Jurkat, Clone E6-1 (cell line): ENCODE results near the gene GRID2.

Source experiments
- DNase-seq: peaks from one replicate; pipeline ENCODE4 v3.0.0-alpha.2; 2011; ENCODE audit warnings: low read depth, low spot score
- H3K4me3 ChIP-seq: 2 replicates; pipeline ENCODE4 v1.5.1; 2011; ENCODE audit warnings: mild to moderate bottlenecking, low read length, control low read depth, moderate library complexity

The GRID2 gene

GRCh38 chr4:92992758-92993157, 689.0 kb downstream of the GRID2 start:
- no peak overlapping the region for H3K4me3 ChIP-seq
- no peak for DNase-seq

DNA sequence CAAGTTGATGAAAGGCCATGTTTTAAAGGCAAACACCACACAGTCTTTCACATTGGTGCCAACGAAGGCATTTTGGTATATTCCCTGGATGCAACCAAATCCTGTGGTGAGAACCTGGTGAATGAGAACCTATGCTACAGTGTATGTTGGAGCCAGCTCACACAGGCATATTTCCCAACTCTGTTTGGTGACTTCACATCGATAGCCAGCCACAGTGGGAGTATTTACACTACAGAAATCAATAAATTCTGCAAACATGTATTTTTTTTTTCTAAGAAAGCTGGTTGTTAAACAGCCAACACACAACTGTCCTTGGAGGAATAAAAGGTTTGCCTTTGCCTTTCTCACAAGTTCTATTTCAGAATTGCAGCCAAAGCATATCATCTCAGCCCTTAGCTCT, 691.0 kb downstream of the GRID2 start:
- no peak overlapping the region for H3K4me3 ChIP-seq
- no peak for DNase-seq

GRCh38 chr4:92996533-92996932, 692.8 kb downstream of the GRID2 start:
- DNase-seq = no peak

GRCh38 chr4:93000910-93001309, 697.1 kb downstream of the GRID2 start:
- H3K4me3 ChIP-seq = no peak overlapping the region
- no peak for DNase-seq

More at GRCh38 chr4:92996533-92996932, 692.8 kb downstream of the GRID2 start:
- no peak overlapping the region for H3K4me3 ChIP-seq

DNA sequence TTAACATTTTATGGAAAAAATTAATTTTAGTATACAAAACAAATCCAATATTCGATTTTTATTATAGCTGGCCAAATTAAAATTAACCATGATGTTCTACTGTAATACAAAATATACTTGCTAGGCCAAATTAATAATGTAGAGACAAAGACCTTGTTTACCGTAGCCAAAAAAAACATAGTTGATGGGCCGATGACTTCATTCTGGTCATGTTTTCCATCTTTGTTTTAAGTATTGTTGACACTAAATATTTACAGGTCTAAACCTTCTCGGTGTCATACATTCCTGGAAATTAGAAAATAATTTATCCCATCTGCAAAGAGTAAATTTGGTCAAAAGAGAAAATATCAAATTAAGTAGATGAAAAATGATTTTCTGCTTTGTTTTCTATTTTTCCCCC, 698.5 kb downstream of the GRID2 start:
- no peak for DNase-seq
- H3K4me3 ChIP-seq = no peak overlapping the region

- DNase-seq = no peak
- H3K4me3 ChIP-seq = no peak overlapping the region
These were observed 712.6 kb downstream of the GRID2 start for GRCh38 chr4:93016350-93016749.

DNA sequence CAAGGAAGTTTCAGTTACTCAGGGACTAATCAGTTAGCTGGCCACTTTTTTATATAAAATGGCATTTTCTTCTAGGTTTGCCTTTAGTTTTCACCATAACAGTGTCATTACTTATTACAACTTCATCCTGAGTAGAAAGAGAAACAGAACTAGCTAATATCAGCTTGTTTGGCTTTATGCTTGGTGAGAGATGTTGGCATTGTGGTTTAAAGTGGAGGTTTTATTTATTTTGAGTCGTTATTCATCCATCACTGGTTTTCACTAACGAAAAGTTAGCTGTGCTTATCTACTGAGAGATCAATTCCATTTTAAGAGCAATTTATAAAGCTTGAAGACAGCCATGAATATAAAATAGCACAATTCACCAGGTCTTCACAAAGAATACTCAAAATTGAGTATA, 714.5 kb downstream of the GRID2 start:
- H3K4me3 ChIP-seq = no peak overlapping the region
- DNase-seq = no peak

- no peak overlapping the region for H3K4me3 ChIP-seq
These were observed 715.0 kb downstream of the GRID2 start for GRCh38 chr4:93018806-93019205.

GRCh38 chr4:93029769-93030168, 726.0 kb downstream of the GRID2 start:
- DNase-seq = no peak
- no peak overlapping the region for H3K4me3 ChIP-seq

More at GRCh38 chr4:93018806-93019205, 715.0 kb downstream of the GRID2 start:
- DNase-seq = no peak

DNA sequence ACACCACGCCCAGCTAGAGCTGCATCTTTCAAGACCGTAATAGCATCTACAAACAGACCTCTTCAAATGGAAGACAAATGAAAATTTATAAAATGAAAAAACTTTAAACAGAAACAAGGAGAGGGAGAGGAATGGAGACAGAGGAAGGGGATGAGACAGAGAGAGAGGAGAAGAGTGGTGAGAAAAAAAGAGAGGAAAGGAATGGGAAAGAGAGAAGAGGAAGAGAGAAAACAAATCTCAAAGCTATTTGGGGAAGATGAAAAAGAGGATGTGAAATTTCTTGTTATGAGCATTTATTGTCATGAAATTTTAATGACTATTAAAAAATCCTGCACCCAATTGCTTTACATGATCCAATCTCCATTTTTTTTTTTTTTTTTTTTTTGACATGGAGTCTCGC, 726.9 kb downstream of the GRID2 start:
- no peak for DNase-seq
- no peak overlapping the region for H3K4me3 ChIP-seq

DNA sequence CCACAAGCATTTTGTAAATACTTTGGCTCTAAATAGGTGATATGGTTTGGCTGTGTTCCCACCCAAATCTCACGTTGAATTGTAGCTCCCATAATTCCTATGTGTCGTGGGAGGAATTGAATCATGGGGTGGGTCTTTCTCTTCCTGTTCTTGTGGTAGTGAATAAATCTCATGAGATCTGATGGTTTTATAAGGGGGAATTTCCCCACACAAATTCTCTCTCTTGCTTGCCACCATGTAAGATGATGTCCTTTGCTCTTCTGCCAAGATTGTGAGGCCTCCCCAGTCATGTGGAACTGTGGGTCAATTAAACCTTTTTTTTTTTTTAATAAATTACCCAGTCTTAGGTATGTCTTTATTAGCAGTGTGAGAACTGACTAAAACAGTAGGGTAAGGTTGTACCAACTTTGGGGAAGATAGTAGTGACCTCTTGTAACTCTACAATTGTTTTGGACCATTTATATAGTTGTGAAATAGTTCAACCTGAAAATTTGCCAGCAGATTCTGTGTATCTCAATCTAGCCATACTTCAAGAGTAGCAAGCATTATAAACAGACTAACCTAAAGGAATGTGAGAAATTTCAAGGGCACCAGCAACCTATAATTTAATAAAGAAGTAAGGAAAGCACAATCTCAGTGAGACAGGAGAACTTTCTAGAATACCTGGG, 727.8 kb downstream of the GRID2 start:
- H3K4me3 ChIP-seq = no peak overlapping the region
- DNase-seq = no peak

DNA sequence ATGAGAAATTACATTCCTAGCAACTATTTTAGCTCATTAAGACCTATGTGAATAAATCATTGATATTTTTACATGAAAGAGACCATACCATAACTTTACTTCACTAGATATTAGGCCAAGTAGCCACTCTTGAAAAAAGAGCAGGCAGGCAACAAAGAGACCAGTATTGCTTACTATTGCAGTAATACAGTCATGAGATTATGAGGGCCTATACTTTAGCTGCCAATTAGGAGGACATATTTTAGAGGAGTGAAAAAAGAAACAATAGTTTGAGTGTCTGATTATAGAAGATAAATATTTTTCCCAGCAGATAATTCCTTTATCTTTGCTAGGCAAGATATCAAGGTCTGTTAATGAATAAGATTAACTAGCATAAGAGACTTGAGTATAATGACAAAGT, 739.0 kb downstream of the GRID2 start:
- no peak overlapping the region for H3K4me3 ChIP-seq
- no peak for DNase-seq

DNA sequence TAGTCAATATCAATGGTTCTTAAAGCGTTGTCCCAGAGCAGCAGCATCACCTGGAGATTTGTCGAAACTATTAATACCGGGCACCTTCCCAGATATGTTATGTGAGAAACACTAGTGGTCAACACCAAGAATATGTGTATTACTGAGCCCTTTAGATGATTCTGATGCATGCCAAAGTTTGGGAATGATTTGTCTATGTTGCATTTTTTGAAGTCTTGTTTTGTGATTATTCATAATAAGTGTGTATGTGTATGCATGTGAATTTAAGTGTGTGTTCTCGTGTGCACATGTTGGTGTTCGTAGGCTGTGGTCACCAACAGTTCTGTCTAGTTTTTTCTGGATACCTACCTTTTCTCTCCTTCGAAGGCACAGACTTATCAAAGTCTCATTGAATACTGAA, 749.4 kb downstream of the GRID2 start:
- H3K4me3 ChIP-seq = no peak overlapping the region
- no peak for DNase-seq

DNA sequence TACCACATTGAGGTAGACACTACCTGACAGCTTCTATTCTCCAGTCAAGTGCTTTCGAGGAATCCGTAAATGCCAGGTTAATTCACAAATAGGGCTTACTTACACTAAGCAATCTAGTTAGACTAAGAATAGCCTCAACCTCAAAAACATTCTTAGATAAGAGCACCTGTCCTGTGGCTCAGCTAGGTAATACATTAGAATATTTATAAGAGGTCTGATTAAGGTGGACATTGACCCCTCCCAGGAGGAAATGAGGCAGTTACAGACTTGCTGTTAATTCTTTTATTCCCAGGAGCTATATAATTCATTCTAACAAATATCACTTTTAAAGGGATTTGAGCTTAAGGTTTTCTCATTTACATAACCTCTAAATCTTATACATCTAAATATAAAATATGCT, 758.1 kb downstream of the GRID2 start:
- no peak for DNase-seq
- H3K4me3 ChIP-seq = no peak overlapping the region

GRCh38 chr4:93063325-93063724, 759.6 kb downstream of the GRID2 start:
- DNase-seq = no peak
- H3K4me3 ChIP-seq = no peak overlapping the region

DNA sequence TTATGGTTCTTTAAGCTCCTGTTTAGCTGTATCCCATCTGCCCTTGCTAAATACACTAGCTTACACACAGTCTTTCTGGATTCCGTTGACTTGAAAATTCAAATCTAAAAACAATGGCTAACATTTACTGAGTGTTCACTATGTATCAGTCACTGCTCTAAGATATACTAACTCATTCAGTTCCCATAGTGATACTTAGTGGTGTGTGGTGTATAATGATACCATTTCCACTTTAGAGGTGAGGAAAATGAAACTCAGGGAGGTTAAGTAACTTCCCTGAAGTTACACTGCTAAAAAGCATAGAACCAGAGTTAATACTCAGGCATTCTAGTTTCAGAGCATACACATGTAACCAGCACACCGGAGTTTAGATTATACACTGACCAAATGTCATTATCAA, 762.0 kb downstream of the GRID2 start:
- no peak for DNase-seq
- no peak overlapping the region for H3K4me3 ChIP-seq

- DNase-seq = no peak
- no peak overlapping the region for H3K4me3 ChIP-seq
These were observed 763.0 kb downstream of the GRID2 start for GRCh38 chr4:93066749-93067148.

- no peak for DNase-seq
- no peak overlapping the region for H3K4me3 ChIP-seq
These were observed 768.5 kb downstream of the GRID2 start for GRCh38 chr4:93072292-93072691.

- no peak overlapping the region for H3K4me3 ChIP-seq
- DNase-seq = no peak
These were observed 776.5 kb downstream of the GRID2 start for GRCh38 chr4:93080316-93080715.

DNA sequence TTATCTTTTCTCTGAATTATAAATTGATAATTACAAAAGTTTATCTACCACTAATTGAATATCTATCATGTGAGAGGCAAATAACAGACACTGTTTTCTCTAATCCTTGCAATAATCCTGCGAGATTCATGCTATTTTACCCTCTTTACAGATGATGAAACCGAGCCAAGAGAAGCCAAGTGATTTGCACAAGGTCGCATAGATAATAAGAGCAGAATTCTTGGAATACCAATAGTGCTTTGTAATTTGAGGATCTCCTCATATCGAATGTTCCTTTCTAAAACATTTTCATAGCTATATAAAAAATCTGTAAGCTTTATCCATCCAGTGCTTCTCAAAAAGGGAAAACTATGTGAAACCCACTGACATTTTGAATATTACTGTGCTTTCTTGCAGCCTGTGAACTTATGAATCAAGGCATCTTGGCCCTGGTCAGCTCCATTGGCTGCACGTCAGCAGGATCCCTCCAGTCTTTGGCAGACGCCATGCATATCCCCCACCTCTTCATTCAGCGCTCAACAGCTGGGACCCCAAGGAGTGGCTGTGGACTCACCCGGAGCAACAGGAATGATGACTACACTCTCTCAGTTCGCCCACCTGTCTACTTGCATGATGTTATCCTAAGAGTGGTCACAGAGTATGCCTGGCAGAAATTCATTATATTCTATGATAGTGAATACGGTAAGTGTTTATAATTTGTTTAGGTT, 781.0 kb downstream of the GRID2 start:
- no peak for DNase-seq

DNA sequence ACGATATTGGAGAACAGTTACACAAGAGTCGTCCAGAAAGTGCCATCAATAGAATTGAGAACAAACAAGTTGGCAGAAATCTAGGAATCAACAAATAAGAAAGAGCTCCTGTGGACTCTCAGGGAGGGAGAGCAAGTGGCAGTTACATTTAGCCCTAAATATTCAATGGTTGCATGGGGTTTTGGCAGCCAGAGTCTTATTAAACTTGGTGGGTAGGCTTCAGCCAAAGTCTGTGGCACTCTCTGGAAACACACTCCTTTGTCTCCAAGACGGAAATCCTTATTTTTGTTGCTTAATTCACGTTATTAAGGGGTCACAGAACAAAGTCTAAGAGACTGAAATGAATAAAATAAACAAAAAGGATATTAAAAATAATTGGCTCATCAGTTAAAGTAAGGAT, 782.6 kb downstream of the GRID2 start:
- H3K4me3 ChIP-seq = no peak overlapping the region
- DNase-seq = no peak

More for the DNA sequence above, 781.0 kb downstream of the GRID2 start:
- H3K4me3 ChIP-seq = no peak overlapping the region
